Measurements from ENCODE around the gene TMEM135. TPM values are rescaled to one million over a fixed set of nuclear protein-coding genes. Genes with fewer than 3 reads are reported as not detected.
"Not testable (repeated sequence)": the region's sequence is repeated elsewhere in the genome, so short reads cannot be mapped to it uniquely, and the experiment has no call there.

The TMEM135 gene
- polyA plus RNA-seq, 3 donors: 31.7 to 33.1 (median 32.6) TPM

- DNase-seq: no peak
Observed at GRCh38 chr11:87063982-87064381, 26.2 kb downstream of the TMEM135 start.

DNA sequence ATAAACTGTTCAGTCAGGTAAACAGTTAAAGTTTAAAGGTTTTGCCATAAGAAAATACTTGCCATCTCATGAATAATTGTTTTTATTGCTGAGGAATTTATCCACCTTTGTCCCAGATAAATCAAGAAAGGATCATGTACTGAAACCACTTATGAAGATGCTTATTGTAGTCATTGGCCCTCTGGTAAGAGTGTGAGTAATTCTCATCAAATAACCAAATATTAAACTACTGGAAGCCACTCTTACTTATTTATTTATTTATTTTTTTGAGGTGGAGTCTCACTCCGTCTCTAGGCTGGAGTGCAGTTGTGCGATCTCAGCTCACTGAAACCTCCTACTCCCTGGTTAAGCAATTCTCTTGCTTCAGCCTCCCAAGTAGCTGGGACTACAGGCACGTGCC, 35.1 kb downstream of the TMEM135 start:
- no peak for DNase-seq

GRCh38 chr11:87076260-87076783, 38.6 kb downstream of the TMEM135 start:
- no peak for DNase-seq

DNA sequence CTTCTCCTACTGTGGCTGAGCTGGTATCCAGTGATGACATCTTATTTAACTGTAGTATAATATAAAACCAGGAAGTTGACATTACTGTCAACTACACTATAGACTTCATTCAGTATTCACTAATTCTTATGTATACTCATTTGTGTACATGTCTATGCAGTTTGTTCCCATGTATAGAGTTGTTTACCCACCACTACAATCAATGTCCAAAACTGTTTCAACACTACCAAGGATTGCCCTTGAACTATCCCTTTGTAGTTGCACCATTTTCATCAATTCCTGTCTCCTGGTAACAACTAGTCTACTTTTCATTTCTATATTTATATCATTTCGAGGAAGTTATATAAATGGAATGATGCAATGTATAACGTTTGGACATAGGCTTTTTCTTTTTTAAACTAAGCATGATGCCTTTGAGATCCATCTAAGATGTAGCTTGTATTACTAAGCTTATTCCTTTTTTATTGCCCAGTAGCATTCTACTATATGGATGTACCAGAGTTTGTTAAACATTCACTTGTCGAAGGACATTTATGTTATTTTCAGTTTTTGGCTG, 39.2 kb downstream of the TMEM135 start:
- DNase-seq: no peak

DNA sequence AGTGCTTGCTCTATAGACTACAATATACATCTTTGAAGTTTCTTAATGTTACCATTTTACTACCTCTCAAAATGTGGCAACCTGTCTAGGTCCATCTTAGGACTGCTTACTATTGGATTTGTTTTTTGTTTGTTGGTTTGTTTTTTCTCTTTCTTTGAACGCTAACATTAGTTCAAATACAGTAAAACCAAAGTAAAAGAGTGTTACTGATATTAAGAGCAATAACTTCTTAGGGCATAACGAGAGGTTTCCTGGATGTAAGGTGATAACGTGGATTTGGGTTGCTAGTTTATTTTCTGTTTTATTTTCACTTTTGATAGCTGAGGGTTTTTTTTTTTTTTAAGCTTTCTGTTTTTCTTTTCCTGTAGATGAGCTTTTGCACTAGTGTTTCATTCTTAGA, 43.6 kb downstream of the TMEM135 start:
- DNase-seq: no peak

GRCh38 chr11:87082590-87082989, 44.9 kb downstream of the TMEM135 start:
- DNase-seq: no peak

DNA sequence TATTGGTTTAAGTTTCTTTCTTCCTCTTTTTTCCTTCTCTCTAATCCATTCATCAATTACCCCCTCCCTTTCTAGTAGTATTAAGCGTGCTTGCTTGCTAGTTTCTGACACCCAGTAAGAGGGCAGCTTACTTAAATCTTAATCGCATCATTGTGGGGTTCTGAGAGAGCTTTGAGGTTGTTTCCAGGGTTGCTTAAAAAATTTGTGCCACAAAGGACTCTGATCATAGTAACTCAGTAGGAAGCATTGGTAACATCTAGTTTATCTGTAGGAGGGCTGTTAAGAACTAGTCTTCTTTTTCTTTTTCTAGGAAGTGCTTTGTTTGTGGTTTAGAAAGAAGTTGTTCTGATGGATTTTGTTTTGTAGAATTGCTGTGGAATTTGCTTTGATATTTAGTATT, 45.3 kb downstream of the TMEM135 start:
- no peak for DNase-seq

- no peak for DNase-seq
Observed at GRCh38 chr11:87092159-87092558, 54.4 kb downstream of the TMEM135 start.

DNA sequence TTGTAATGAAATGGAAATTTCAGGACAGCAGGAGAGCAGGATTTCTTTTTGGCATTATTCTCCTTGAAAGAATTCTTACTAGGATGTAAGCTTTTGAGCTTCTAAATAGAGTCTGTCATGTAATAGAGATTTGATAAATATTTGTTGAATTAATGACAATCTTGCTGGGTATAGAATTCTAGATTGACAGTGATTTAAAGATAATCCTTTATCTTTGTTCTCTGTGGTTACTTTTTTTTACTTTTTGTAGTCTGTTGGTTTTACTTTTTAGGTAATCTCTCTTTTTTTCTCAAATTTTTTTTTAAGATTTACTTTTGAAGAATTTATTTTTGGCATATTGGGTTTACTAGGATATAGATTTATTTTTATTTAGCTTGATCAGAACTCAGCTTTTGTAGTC, 54.8 kb downstream of the TMEM135 start:
- no peak for DNase-seq

DNA sequence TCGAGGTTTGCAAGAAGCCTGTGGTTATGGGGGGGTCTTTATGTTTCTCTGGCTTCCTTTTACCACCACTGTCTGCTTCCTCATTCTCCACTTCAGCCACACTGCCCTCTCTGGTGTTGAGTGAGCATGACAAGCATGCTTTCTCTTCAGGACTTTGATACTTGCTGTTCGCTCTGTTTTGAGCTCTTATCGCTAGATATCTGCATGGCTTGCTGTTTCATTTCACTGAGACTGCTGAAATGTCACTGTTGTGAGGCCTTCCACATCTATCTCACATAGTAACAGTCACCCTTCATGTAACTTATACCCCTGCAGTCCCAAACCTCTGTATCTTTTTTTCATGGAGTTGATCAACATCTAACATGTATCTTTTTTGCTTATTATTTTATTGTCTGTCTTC, 59.8 kb downstream of the TMEM135 start:
- peak; percentile 35 for DNase-seq

DNA sequence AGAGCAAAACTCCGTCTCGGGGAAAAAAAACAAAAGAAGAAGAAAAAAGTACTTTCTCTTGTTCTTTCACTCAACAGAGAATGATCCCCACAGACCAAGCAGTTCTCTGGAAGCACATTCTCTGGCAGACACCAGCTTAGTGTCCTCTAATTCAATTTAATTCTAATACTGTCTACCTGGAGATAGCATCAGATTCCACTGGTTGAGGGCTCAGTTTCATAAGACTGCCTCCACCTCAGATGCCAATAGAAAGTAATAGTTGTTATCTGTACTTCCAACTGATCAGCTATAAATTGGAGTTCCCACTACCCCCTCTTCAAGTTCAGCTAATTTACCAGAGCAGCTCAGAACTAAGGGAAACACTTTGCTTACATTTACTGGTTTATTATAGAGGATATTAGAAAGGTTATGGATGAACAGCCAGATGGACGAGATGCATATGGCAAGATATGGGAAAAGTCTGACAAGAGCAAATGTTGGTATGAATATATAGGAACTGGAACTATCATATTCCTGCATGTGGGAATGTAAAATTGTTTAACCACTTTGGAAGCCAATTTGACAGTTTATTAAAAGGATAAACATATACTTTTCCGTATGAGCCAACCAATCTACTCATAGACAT, 64.3 kb downstream of the TMEM135 start:
- no peak for DNase-seq

DNA sequence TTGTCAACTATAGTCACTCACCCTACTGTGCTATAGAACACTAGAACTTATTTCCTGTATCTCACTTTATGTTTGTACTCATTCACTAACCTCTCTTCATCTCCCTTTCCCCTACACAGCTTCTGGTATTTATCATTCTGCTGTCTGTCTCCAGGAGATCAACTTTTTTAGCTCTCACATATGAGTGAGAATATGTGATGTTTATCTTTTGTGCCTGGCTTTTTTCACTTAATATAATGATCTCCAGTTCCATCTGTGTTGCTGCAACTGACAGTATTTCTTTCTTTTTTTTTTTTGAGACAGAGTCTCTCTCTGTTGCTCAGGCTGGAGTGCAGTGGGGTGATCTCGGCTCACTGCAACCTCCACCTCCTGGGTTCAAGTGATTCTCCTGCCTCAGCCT, 68.1 kb downstream of the TMEM135 start:
- DNase-seq: not testable (repeated sequence)

DNA sequence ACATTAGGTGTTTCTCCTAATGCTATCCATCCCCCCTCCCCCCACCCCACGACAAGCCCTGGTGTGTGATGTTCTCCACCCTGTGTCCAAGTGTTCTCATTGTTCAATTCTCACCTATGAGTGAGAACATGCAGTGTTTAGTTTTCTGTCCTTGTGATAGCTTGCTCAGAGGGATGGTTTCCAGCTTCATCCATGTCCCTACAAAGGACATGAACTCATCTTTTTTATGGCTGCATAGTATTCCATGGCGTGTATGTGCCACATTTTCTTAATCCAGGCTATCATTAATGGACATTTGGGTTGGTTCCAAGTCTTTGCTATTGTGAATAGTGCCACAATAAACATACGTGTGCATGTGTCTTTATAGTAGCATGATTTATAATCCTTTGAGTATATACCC, 69.6 kb downstream of the TMEM135 start:
- DNase-seq: not testable (repeated sequence)

DNA sequence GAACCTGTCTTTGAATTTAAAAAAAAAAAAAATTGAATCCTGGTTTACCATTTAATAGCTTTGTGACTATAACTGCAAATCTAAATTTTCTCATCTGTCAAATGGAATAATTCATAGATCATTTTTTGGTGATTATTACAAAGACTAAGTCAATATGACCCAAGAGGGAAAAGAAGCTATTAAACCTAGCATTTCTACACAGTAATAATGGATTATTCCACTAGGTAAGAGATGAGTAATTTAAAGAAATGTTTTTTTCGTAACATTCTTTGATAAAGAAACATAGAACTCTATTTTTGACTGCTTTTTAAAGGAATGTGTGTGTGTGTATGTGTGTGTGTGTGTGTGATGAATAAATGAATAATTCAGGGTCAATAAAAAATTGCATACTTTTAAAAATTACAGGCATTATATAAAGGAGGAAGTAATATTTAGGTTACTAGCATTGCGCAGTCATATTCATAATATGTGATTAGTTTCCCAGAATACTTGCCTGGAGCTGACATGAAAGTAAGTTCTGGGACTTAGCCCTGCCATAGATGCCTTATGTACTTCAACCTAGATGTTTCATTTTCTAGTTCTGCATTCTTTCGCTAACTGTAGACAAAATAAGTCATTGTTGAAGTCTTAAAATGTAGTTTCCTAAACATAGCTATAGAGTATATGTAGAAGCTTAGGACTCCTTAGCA, 72.9 kb downstream of the TMEM135 start:
- no peak for DNase-seq

DNA sequence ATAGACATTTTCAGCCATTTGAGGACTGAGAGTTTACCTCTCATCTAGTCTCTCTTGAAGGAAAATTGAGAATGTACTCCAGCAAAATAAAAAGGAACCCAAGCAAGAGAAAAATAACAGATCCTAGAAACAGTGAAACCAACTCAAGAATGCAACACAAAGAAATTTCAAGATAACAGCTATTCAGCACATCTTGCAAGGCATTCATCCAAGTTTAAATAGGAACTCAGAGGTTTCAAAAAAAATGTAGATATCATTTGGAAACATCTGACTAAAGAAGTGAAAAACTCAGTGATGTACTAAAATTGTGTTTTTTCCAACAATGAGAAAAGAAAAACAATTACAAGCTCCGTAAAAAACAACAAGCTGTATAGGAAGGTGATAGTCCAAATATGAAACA, 76.4 kb downstream of the TMEM135 start:
- no peak for DNase-seq

DNA sequence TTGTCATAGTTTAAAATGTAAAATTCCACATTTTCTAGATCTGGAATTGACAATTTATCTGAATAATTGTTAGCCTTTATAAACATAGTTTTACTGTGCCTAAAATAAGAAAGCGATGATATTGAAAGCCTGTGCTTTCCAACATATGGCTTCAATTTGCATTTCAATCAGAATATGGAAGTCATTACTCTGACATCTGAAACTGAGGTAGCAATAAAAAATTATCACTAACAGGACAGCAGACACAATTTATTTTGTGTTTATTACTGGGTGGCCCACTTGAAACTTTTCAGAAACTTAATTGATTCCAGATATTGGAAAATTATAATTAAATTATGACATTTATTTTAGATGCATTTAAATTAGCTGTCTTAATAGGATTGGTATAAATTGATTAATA, 78.5 kb downstream of the TMEM135 start:
- DNase-seq: no peak

DNA sequence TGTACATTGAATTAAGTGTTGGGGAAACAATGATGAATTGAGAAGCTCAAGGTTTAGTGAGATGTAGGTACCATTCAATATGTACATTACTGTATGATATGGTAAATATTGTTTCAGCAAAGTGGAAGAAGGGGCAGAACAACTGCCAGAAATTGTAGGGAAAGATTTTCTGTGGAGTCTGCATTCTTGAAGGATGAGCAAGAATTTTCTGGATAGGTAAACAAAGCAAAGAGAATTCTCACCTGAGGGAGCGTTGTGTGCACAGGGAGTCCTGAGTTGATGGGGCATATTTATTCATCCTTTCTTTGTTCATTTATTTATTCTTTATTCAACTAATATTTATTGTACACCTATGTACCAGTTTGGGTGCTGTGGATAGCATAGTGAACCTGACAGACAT, 83.2 kb downstream of the TMEM135 start:
- DNase-seq: no peak

- DNase-seq: no peak
Observed at GRCh38 chr11:87122852-87123251, 85.1 kb downstream of the TMEM135 start.

DNA sequence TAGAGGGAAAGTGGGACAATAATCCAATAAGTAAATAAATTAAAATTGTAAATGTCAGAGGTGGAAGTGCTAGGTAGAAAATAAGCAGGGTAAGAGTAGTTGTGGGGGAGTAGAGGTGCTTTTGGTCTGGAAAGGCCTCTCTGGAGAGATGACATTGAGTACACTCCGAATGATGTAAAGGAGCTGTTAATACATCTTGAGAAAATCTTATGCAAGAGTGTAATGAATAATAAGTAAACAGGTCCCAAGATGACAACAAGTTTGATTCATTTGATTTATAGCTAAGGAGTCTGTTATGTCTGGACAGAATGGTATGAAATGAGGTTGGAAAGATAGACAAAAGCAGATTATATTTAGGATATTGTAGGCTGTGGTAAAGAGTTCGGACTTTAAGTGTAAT, 87.5 kb downstream of the TMEM135 start:
- no peak for DNase-seq

DNA sequence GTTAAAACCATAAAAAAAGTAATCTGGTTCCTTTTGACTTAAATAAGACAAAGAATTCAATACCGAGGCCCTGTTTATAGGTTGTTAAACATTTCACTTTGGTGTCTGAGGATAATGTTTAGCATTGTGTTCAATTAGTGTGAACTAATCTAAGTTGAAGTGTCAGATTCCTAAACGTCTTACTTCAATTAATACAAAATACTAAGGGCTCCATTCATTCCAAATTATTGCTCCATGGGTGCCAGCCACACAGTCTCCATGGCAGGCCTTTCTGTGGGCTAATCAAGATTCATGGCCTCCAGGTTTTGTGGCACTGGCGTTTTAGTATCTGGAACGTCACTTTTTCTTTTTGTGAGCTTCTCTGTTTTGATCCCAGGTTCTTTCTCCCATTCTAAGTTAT, 89.4 kb downstream of the TMEM135 start:
- DNase-seq: no peak

DNA sequence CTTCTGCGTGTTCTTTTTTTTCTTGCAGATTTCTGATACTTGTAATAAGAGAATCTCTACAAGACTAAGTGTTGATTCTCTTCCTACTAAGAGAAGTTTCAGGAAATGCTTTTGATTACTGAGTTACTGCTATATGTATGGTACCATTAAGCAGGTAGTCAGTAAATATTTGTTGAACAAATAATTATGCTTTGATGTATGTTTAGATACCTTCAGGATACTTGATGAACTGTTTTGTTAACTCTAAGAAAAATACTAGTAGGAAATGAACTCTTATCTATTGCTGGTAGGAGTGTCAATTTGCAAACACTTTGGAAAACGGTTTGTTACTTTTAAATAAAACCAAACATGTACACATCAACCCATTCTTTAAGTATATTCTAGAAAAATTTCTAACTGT, 90.6 kb downstream of the TMEM135 start:
- DNase-seq: no peak

DNA sequence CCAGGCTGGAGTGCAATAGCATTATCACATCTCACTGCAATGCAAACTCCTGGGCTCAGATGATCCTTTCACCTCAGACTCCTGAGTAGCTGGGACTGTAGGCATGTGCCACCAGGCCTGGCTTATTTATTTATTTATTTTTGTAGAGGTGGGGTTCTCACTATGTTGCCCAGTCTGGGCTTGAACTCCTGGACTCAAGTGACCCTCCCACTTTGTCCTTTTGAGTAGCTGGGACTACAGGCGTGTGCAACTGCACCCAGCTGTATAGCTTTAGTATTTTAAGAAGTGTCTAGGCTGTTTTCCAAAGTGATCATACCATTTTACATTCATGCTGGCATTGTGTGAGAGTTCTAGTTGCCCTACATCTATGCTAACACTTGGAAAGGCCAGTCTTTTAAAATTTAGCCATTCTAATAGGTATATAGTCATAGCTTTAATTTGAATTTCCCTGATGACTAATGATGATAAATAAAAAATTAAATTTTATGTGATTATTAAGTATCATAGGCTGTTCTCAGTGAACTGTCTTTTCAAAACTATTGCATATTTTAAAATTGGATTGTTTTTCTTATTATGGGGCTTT, 96.9 kb downstream of the TMEM135 start:
- no peak for DNase-seq

- no peak for DNase-seq
Observed at GRCh38 chr11:87136236-87136635, 98.5 kb downstream of the TMEM135 start.
